SU-DHL-6 (cell line): ENCODE data around the gene GFRA4.

Source experiments
- H2AFZ ChIP-seq: fragments of 200-600 bp; sonication (generic); 2 replicates; pipeline ENCODE4 v1.6.1; 2014; ENCODE audit warnings: low read depth, mild to moderate bottlenecking, moderate library complexity, mixed read lengths, antibody characterized with exemption, low read length; ENCODE audit not compliant: severe bottlenecking
- H3F3A ChIP-seq: fragments of 200-600 bp; shearing (Covaris generic); 2 replicates; pipeline ENCODE4 v1.6.0; 2016; ENCODE audit warnings: antibody characterized with exemption, mild to moderate bottlenecking; ENCODE audit not compliant: insufficient read depth
- H3K27ac ChIP-seq: fragments of 200-600 bp; sonication (generic); 2 replicates; pipeline ENCODE4 v1.5.1; 2016; ENCODE audit warnings: low read depth, mild to moderate bottlenecking, low read length, moderate library complexity, mixed read lengths
- H3K27me3 ChIP-seq: fragments of 200-600 bp; sonication (generic), shearing (Covaris generic); 2 replicates; pipeline ENCODE4 v1.6.0; 2014; ENCODE audit warnings: mild to moderate bottlenecking, low read length
- H3K36me3 ChIP-seq: fragments of 200-600 bp; sonication (generic); 2 replicates; pipeline ENCODE4 v1.6.1; 2014; ENCODE audit warnings: mild to moderate bottlenecking, low read length, mixed read lengths
- H3K4me2 ChIP-seq: fragments of 300-600, 200-600 bp; shearing (Covaris generic), sonication (generic); 2 replicates; pipeline ENCODE4 v1.6.0; 2014; ENCODE audit warnings: low read length, low read depth, mild to moderate bottlenecking; ENCODE audit not compliant: poor library complexity, severe bottlenecking
- H3K4me3 ChIP-seq: fragments of 200-600 bp; sonication (generic); 2 replicates; pipeline ENCODE4 v1.5.1; 2014; ENCODE audit warnings: antibody characterized with exemption, low read length, mild to moderate bottlenecking, mixed read lengths; ENCODE audit not compliant: insufficient read depth, poor library complexity, severe bottlenecking
- H3K79me2 ChIP-seq: fragments of 200-600 bp; sonication (generic); 2 replicates; pipeline ENCODE4 v1.6.1; 2014; ENCODE audit warnings: mild to moderate bottlenecking, low read length, moderate library complexity; ENCODE audit not compliant: insufficient read depth
- H3K9ac ChIP-seq: fragments of 200-600 bp; sonication (generic); 2 replicates; pipeline ENCODE4 v1.7.0; 2014; ENCODE audit warnings: mild to moderate bottlenecking, low read length
- H3K9me2 ChIP-seq: fragments of 200-600 bp; sonication (generic); replicated peaks from 2 replicates; pipeline ENCODE4 v1.6.1; 2014; ENCODE audit warnings: low read length; ENCODE audit not compliant: insufficient read depth
- H3K9me3 ChIP-seq: fragments of 200-600 bp; sonication (generic); 2 replicates; pipeline ENCODE4 v1.6.1; 2014; ENCODE audit warnings: low read length, mixed read lengths; ENCODE audit not compliant: insufficient read depth
- H4K20me1 ChIP-seq: fragments of 200-600 bp; sonication (generic); 2 replicates; pipeline ENCODE4 v1.6.1; 2014; ENCODE audit warnings: low read depth, mild to moderate bottlenecking, antibody characterized with exemption, low read length, moderate library complexity, mixed read lengths
- EZH2phosphoT487 ChIP-seq: fragments of 200-600 bp; sonication (generic), shearing (Covaris generic); conservative IDR thresholded peaks from 2 replicates; pipeline ENCODE4 v1.6.1; 2018; ENCODE audit warnings: mild to moderate bottlenecking, antibody characterized with exemption, low read length, moderate library complexity, mixed read lengths
- TF ChIP-seq, protein P1 (sequence below): fragments of 200-600 bp; sonication (generic); IDR thresholded peaks from one replicate; pipeline ENCODE4 v1.5.1; 2017; ENCODE audit warnings: antibody characterized with exemption, mild to moderate bottlenecking, low read length, moderate library complexity; ENCODE audit not compliant: insufficient read depth, poor library complexity, severe bottlenecking

The GFRA4 gene, protein sequence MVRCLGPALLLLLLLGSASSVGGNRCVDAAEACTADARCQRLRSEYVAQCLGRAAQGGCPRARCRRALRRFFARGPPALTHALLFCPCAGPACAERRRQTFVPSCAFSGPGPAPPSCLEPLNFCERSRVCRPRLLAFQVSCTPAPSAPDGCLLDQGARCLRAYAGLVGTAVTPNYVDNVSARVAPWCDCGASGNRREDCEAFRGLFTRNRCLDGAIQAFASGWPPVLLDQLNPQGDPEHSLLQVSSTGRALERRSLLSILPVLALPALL

DNA sequence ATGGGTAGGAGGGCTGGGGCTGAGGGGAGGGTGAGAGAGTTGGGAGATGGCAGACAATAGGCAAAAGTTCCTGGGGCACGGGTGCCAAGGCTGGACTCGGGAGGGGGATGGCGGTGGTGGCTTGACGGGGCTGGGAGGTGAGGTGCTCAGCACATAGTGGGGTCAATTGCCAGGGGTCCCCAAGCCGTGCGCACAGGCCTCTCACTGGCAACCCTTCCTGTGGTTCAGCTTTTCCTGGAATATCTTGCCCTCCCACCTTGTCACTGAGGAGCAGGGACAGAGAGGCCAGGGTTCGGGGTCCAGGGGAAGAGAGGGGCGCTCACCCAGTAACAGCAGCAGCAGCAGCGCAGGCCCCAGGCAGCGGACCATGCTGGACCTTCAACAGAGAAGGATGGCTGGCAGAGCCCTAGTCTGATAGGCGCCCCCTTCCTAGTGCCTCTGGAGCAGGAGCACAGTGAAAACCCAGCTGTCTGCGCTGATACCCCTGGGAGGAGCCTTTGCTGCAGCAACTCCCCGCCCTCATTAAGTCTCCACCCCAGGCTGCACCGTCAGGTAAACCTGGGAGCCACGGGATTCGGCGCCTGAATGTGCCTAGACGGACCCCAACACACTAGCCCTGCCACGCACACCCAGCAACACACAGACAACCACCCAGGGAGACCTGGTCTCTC lies at the start of gene GFRA4:
TSS of gene GFRA4 (minus strand) at position 369 of the 671 bp plus-strand sequence. CDS start at position 369, 0 bp downstream.
- H2AFZ ChIP-seq: no peak within 1 kb of the TSS
- no peak within 1 kb of the TSS for H3K4me2 ChIP-seq
- no peaks in the 10 kb centered on the region for H3F3A ChIP-seq
- H3K9me3 ChIP-seq: no peaks in the 10 kb centered on the region
- H4K20me1 ChIP-seq: no peaks in the 10 kb centered on the region
- no peaks in the 10 kb centered on the region for H3K9me2 ChIP-seq
- no peak within 1 kb of the TSS for H3K27ac ChIP-seq
- TF ChIP-seq EZH2phosphoT487: no peak
- TF ChIP-seq, protein P1, sequence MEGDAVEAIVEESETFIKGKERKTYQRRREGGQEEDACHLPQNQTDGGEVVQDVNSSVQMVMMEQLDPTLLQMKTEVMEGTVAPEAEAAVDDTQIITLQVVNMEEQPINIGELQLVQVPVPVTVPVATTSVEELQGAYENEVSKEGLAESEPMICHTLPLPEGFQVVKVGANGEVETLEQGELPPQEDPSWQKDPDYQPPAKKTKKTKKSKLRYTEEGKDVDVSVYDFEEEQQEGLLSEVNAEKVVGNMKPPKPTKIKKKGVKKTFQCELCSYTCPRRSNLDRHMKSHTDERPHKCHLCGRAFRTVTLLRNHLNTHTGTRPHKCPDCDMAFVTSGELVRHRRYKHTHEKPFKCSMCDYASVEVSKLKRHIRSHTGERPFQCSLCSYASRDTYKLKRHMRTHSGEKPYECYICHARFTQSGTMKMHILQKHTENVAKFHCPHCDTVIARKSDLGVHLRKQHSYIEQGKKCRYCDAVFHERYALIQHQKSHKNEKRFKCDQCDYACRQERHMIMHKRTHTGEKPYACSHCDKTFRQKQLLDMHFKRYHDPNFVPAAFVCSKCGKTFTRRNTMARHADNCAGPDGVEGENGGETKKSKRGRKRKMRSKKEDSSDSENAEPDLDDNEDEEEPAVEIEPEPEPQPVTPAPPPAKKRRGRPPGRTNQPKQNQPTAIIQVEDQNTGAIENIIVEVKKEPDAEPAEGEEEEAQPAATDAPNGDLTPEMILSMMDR: no peak
- H3K27me3 ChIP-seq: no peaks in the 10 kb centered on the region
- no peaks in the 10 kb centered on the region for H3K79me2 ChIP-seq
- H3K36me3 ChIP-seq: no peaks in the 10 kb centered on the region
- no peak within 1 kb of the TSS for H3K9ac ChIP-seq
- H3K4me3 ChIP-seq: no peak within 1 kb of the TSS

DNA sequence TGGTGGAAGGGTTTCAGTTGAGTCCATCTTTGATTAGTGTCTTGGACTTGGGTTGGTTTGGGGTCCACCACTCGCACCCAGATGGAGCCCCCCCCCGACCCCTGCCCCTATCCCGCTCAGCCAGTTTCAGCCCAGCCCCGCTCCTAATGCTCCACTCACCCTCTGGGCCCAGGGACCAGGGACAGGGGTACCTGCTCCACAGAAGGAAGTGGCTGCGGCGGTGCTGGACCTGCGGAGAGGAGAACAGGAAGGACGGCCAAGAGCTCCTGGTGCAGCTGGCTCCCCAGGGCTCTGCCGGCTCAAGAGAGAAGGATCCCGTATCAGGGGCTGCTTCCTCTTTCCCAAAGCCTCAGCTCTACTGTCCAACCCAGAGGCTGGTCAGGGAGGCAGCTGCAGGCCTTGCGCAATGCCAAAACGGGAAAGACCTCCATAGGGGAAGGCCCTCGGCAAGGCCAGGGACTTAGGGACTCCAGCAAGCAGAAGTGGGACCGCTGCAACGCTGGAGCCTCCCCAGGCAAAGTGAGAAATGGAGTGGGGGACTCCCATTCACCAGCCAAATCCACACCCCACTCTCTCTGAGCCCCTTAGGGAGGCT lies 49.2 kb upstream of the GFRA4 start, which contains the start of gene SIGLEC1:
TSS of gene SIGLEC1 (minus strand) at position 322 of the 595 bp plus-strand sequence. CDS start 5,472 bp downstream, outside the sequence.
- H3K36me3 ChIP-seq: no peaks in the 10 kb centered on the region
- no peaks in the 10 kb centered on the region for H3F3A ChIP-seq
- no peaks in the 10 kb centered on the region for H3K79me2 ChIP-seq
- H2AFZ ChIP-seq: no peak within 1 kb of the TSS
- no peak for TF ChIP-seq EZH2phosphoT487
- TF ChIP-seq, protein P1: no peak
- no peaks in the 10 kb centered on the region for H3K9me2 ChIP-seq
- no peak within 1 kb of the TSS for H3K4me2 ChIP-seq
- H4K20me1 ChIP-seq: no peaks in the 10 kb centered on the region
- H3K27me3 ChIP-seq: no peaks in the 10 kb centered on the region
- H3K9ac ChIP-seq: no peak within 1 kb of the TSS
- H3K4me3 ChIP-seq: no peak within 1 kb of the TSS
- no peak within 1 kb of the TSS for H3K27ac ChIP-seq
- H3K9me3 ChIP-seq: no peaks in the 10 kb centered on the region

DNA sequence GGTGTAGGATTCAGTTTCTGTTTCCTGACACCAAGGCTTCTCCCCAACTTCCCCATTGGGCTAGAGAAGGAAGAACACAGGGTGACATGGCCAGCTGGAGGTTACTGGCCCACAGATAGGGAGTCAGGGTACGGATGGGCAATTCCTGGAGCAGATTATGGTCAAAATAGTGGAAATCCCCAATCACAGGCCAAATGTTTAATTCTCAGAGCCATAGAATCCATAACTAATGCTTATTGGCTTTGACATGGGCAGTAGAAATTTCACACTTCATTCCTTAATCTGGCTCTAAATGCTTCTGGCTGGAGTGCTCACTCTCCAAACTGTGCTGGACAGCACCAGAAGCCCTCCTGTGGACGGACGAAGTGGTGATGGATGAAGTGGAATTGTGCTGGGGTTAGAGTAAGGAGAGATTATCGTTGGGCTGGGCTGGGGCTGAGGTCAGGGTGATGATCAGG lies 48.3 kb upstream of the GFRA4 start:
- no peaks in the 10 kb centered on the region for H3K79me2 ChIP-seq
- H3K36me3 ChIP-seq: no peaks in the 10 kb centered on the region
- H3K4me3 ChIP-seq: no peak overlapping the region
- no peaks in the 10 kb centered on the region for H3K9me3 ChIP-seq
- H3K9ac ChIP-seq: no peak overlapping the region
- TF ChIP-seq, protein P1: no peak
- TF ChIP-seq EZH2phosphoT487: no peak
- H3K4me2 ChIP-seq: no peak overlapping the region
- no peak overlapping the region for H2AFZ ChIP-seq
- H4K20me1 ChIP-seq: no peaks in the 10 kb centered on the region
- H3K27me3 ChIP-seq: no peaks in the 10 kb centered on the region
- H3K9me2 ChIP-seq: no peaks in the 10 kb centered on the region
- no peaks in the 10 kb centered on the region for H3F3A ChIP-seq
- no peak overlapping the region for H3K27ac ChIP-seq
